H9 (cell line): ENCODE results near the gene DMBT1. TPM values are rescaled to one million over a fixed set of nuclear protein-coding genes. Genes with fewer than 3 reads are reported as not detected.

Experiments used
- DNase-seq: peaks from one replicate; pipeline ENCODE4 v3.0.0-alpha.2; 2017
- H2AFZ ChIP-seq: one replicate; pipeline ENCODE4 v1.6.1; 2013; ENCODE audit warnings: mild to moderate bottlenecking, low read length, control low read depth, moderate library complexity
- H2AK5ac ChIP-seq: 2 replicates; pipeline ENCODE4 v1.6.1; 2013; ENCODE audit warnings: low read length, control low read depth, mixed read lengths; ENCODE audit not compliant: insufficient read length
- H2BK120ac ChIP-seq: one replicate; pipeline ENCODE4 v1.6.1; 2013; ENCODE audit warnings: low read depth, mild to moderate bottlenecking, low read length, control low read depth, inconsistent platforms; ENCODE audit not compliant: poor library complexity, severe bottlenecking
- H2BK12ac ChIP-seq: 2 replicates; pipeline ENCODE4 v1.6.1; 2013; ENCODE audit warnings: low read length, control low read depth, mixed read lengths, low read depth; ENCODE audit not compliant: insufficient read length
- H2BK15ac ChIP-seq: 2 replicates; pipeline ENCODE4 v1.6.1; 2013; ENCODE audit warnings: low read depth, low read length, control low read depth
- H2BK20ac ChIP-seq: one replicate; pipeline ENCODE4 v1.6.1; 2013; ENCODE audit warnings: low read depth, mild to moderate bottlenecking, low read length, control low read depth, inconsistent platforms; ENCODE audit not compliant: poor library complexity, severe bottlenecking
- H2BK5ac ChIP-seq: 2 replicates; pipeline ENCODE4 v1.6.1; 2013; ENCODE audit warnings: low read length, control low read depth, mixed read lengths; ENCODE audit not compliant: insufficient read length
- H3K14ac ChIP-seq: 2 replicates; pipeline ENCODE4 v1.6.1; 2013; ENCODE audit warnings: low read length, control low read depth; ENCODE audit not compliant: insufficient read depth
- H3K18ac ChIP-seq: 2 replicates; pipeline ENCODE4 v1.6.1; 2013; ENCODE audit warnings: low read depth, mild to moderate bottlenecking, mixed read lengths, low read length, control low read depth; ENCODE audit not compliant: insufficient read length
- H3K23ac ChIP-seq: 2 replicates; pipeline ENCODE4 v1.6.1; 2013; ENCODE audit warnings: low read length, control low read depth, mixed read lengths, low read depth; ENCODE audit not compliant: insufficient read length
- H3K23me2 ChIP-seq: 2 replicates; pipeline ENCODE4 v1.6.1; 2013; ENCODE audit warnings: low read depth, mild to moderate bottlenecking, mixed read lengths, low read length, control low read depth; ENCODE audit not compliant: insufficient read length, poor library complexity, severe bottlenecking
- H3K27ac ChIP-seq: 2 replicates; pipeline ENCODE4 v1.5.1; 2013; ENCODE audit warnings: low read length, control low read depth, mixed read lengths, low read depth; ENCODE audit not compliant: insufficient read length
- H3K27me3 ChIP-seq: 2 replicates; pipeline ENCODE4 v1.6.1; 2013; ENCODE audit warnings: low read length, control low read depth, inconsistent platforms; ENCODE audit not compliant: insufficient read depth
- H3K4ac ChIP-seq: 2 replicates; pipeline ENCODE4 v1.6.1; 2013; ENCODE audit warnings: low read depth, mild to moderate bottlenecking, control low read depth, inconsistent platforms, low read length, moderate library complexity
- H3K4me1 ChIP-seq: 2 replicates; pipeline ENCODE4 v1.6.1; 2013; ENCODE audit warnings: low read length, control low read depth, inconsistent platforms; ENCODE audit not compliant: insufficient read depth
- H3K4me2 ChIP-seq: 2 replicates; pipeline ENCODE4 v1.6.1; 2013; ENCODE audit warnings: low read length, control low read depth, mixed read lengths; ENCODE audit not compliant: insufficient read length, insufficient read depth
- H3K56ac ChIP-seq: 2 replicates; pipeline ENCODE4 v1.6.1; 2013; ENCODE audit warnings: low read depth, mild to moderate bottlenecking, mixed read lengths, low read length, control low read depth; ENCODE audit not compliant: insufficient read length
- H3K79me1 ChIP-seq: 2 replicates; pipeline ENCODE4 v1.6.1; 2013; ENCODE audit warnings: low read depth, mild to moderate bottlenecking, moderate library complexity, low read length, control low read depth, inconsistent platforms; ENCODE audit not compliant: insufficient read depth, poor library complexity, severe bottlenecking
- H3K79me2 ChIP-seq: 2 replicates; pipeline ENCODE4 v1.6.1; 2013; ENCODE audit warnings: low read length, control low read depth, inconsistent platforms; ENCODE audit not compliant: insufficient read depth
- H3K9ac ChIP-seq: 2 replicates; pipeline ENCODE4 v1.6.1; 2013; ENCODE audit warnings: low read length, control low read depth, mixed read lengths; ENCODE audit not compliant: insufficient read length; ENCODE audit errors: extremely low read depth
- H3K9me3 ChIP-seq: one replicate; pipeline ENCODE4 v1.6.1; 2013; ENCODE audit warnings: low read depth, low read length, inconsistent platforms; ENCODE audit not compliant: control insufficient read depth
- H3T11ph ChIP-seq: one replicate; pipeline ENCODE4 v1.6.1; 2013; ENCODE audit warnings: mild to moderate bottlenecking, low read length, control low read depth, inconsistent platforms
- H4K20me1 ChIP-seq: one replicate; pipeline ENCODE4 v1.6.1; 2013; ENCODE audit not compliant: control insufficient read depth, insufficient read length, insufficient read depth
- H4K5ac ChIP-seq: 2 replicates; pipeline ENCODE4 v1.6.1; 2013; ENCODE audit warnings: low read depth, mild to moderate bottlenecking, mixed read lengths, low read length, control low read depth; ENCODE audit not compliant: insufficient read length
- H4K8ac ChIP-seq: replicated peaks from 2 replicates; pipeline ENCODE4 v1.6.1; 2013; ENCODE audit warnings: low read length, control low read depth, mixed read lengths, low read depth; ENCODE audit not compliant: insufficient read length
- H4K91ac ChIP-seq: 2 replicates; pipeline ENCODE4 v1.6.1; 2013; ENCODE audit warnings: low read depth, mild to moderate bottlenecking, moderate library complexity, mixed read lengths, low read length, control low read depth; ENCODE audit not compliant: insufficient read length
- H3K27ac Mint-ChIP-seq, 3 experiments: 2 replicates in 2 of 3; 3 replicates in 1 of 3; pipeline ENCODE4 v1.8.0; 2020 to 2021; ENCODE audit warnings: mixed read lengths in 3 of 3, mild to moderate bottlenecking in 1 of 3, moderate library complexity in 1 of 3
- H3K27me3 Mint-ChIP-seq: 2 replicates; pipeline ENCODE4 v1.8.0; 2021; ENCODE audit warnings: low read depth, mild to moderate bottlenecking, moderate library complexity, mixed read lengths
- H3K36me3 Mint-ChIP-seq, 3 experiments: 2 replicates in 2 of 3; 3 replicates in 1 of 3; pipeline ENCODE4 v1.8.0; 2020 to 2021; ENCODE audit warnings: low read depth in 3 of 3, mixed read lengths in 3 of 3; ENCODE audit not compliant: insufficient read depth in 1 of 3
- H3K4me1 Mint-ChIP-seq, 2 experiments: 2 replicates each; pipeline ENCODE4 v1.8.0; 2020; ENCODE audit warnings: mixed read lengths in 2 of 2
- H3K4me3 Mint-ChIP-seq, 2 experiments: 2 replicates in 1 of 2; 3 replicates in 1 of 2; pipeline ENCODE4 v1.8.0; 2020 to 2021; ENCODE audit warnings: mild to moderate bottlenecking in 2 of 2, mixed read lengths in 2 of 2, moderate library complexity in 1 of 2
- H3K9me3 Mint-ChIP-seq, 2 experiments: 2 replicates in 1 of 2; 3 replicates in 1 of 2; pipeline ENCODE4 v1.8.0; 2020; ENCODE audit warnings: mild to moderate bottlenecking in 2 of 2, mixed read lengths in 2 of 2, moderate library complexity in 1 of 2
- CTCF ChIP-seq: fragments of 200-600 bp; sonication (generic); conservative IDR thresholded peaks from 3 replicates; pipeline ENCODE4 v1.8.0; 2021; ENCODE audit warnings: antibody characterized with exemption, mild to moderate bottlenecking
- WGBS: extraction: QIAGEN DNeasy Blood & Tissue Kit; methylation state at CpG from one replicate; pipeline ENCODE4 v1.1.7; 2013; ENCODE audit warnings: missing lambda C conversion rate, low lambda C conversion rate, mixed read lengths; ENCODE audit not compliant: insufficient read length; ENCODE audit errors: extremely low coverage; 5-methylcytosine and 5-hydroxymethylcytosine counted together
- total RNA-seq: library from RNA; stranded (reverse); gene quantifications from 2 replicates; pipeline ENCODE4 v1.2.1, GENCODE V29; 2021

The DMBT1 gene
- total RNA-seq, 1 experiment from 2014 or later, result 0.04 TPM

- Histone ChIP-seq H4K91ac (no peak overlapping the region), H2BK15ac (no peak overlapping the region), H4K20me1 (no peaks in the 10 kb centered on the region), H3K4ac (no peak overlapping the region), H3K27me3 (no peaks in the 10 kb centered on the region), H2BK5ac (no peak overlapping the region), H2AFZ (no peak overlapping the region), H2BK12ac (no peak overlapping the region), H3K56ac (no peak overlapping the region), H3K9me3 (no peaks in the 10 kb centered on the region), H4K8ac (no peak overlapping the region), H2BK120ac (no peak overlapping the region), H2AK5ac (no peak overlapping the region), H3K4me1 (no peaks in the 10 kb centered on the region), H3K79me2 (no peaks in the 10 kb centered on the region), H3K79me1 (no peaks in the 10 kb centered on the region), H3K4me2 (no peak overlapping the region), H3K23me2 (no peaks in the 10 kb centered on the region), H3K14ac (no peak overlapping the region), H3K27ac (no peak overlapping the region), H2BK20ac (no peak overlapping the region), H3K18ac (no peak overlapping the region), H3K23ac (no peak overlapping the region), H4K5ac (no peak overlapping the region), H3K9ac (no peak overlapping the region), H3T11ph (no peak overlapping the region)
- WGBS, result no CpG with 5 or more reads among the region's 6 CpGs
- H3K9me3 Mint-ChIP-seq, result peaks cover 3 to 6% of the 10 kb centered on the region in 2 experiments; a peak in 3 of 5 replicates
- DNase-seq, result no peak
- peaks cover 0 to 10% (median 0%) of the 10 kb centered on the region in 3 experiments; a peak in 3 of 7 replicates for H3K36me3 Mint-ChIP-seq
- no peak; the same call in 2 of the 3 replicates for TF ChIP-seq CTCF
- H3K4me3 Mint-ChIP-seq, result no peak overlapping the region
- no peaks in the 10 kb centered on the region for H3K4me1 Mint-ChIP-seq
- H3K27ac Mint-ChIP-seq, result no peak overlapping the region
- H3K27me3 Mint-ChIP-seq, result peaks cover 26% of the 10 kb centered on the region
Measured at GRCh38 chr10:122688293-122688989, 127.9 kb downstream of the DMBT1 start.
